Stromal cell of bone marrow (primary cell): ENCODE data around the gene CLDN5.

ENCODE experiments used
- DNase-seq: peaks from one replicate; pipeline ENCODE4 v3.0.0-alpha.2; 2012; ENCODE audit warnings: low read depth

Gene CLDN5

GRCh38 chr22:19480789-19481188 is 43.4 kb downstream of the CLDN5 start:
- no peak for DNase-seq

DNA sequence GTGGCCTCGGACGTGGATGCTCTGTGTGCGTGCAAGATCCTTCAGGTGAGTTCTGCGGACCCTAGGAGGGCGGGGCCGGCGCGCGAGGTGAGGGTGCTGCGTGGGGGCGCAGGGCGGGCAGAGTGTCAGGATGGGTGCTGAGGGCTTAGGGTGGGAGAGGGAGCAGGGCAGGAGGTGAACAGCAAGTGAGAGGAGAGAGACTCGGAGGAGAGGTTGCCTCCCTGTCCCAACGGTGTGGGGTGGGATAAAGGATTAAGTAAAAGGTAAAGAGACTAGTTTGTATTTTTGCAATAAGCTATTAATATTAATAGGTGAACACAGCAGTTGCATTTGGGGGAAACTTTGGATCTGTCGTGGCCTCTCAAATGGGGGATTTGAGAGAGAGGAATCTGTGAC is 44.0 kb downstream of the CLDN5 start:
- DNase-seq: no peak

- DNase-seq: peak; percentile 99
These were observed 44.6 kb downstream of the CLDN5 start, which contains the start of gene CDC45 for GRCh38 chr22:19479355-19480172. CDC45 (plus strand) TSS chr22:19479920; CDS start chr22:19479969, 49 bp downstream.

DNA sequence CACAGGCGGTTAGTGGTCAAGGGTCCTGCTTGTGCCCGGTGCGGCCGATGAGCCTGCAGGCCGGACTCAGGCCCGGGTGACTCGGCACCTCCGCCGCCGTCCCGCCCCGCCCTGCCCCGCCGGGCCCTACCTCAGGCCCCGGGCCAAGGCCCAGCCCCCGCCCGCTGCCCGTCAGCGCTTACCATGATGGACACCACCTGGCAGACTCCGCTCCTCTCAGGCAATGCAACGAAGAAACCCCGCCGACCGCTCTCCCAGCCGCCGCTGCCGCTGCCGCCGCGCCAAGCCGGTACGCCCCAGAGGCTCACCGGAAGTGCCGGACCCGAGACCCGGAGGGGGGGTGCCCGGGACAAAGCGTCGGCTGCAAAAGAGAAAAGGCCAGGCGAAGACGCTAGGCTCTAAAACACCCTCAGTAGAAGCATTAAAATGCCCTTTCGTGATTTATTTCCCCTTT is 45.3 kb downstream of the CLDN5 start, which contains the start of gene UFD1:
UFD1 (minus strand) TSS at position 293 of the 454 bp plus-strand sequence; CDS start at position 185, 108 bp downstream.
- peak; percentile 50 for DNase-seq

DNA sequence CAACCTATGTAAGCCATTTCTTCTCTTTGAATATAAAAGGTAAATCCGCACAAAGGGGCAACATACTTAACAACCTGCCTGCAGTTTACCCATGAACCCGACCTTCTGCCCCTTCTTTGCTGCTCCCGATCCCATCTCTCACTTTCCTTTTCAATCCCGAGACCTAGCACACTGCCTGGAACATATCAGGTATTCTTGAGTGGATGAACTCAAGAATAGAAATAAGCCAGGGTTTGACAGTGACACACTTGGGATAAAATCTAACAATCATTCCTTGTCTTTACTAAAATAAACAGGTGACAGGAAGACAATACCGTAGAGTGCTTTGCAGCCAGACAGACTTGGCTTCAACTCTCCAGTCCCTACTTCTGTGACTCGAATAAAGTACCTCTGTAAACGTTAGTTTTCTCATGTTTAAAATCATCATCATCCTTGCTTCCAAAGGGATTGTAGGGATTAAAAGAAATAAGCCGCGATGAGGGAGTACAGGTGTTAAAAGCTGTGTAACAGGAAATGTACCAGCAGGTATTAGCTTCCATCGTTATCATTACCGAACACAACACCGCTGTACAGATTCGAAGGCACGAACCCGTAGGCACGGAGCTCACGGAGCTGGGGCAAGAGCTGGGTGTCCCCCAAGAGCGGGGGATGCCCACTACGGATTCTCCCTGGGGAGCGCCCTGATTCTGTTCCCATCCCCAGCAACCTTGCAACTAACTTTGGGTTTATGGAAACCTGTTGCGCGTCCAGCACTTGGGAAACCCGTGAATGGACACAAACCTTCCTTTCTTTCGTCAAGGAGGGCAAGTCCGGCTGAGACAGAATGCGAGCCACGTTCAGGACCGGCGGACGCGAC is 45.9 kb downstream of the CLDN5 start:
- no peak for DNase-seq

- DNase-seq: no peak
These were observed 46.7 kb downstream of the CLDN5 start for GRCh38 chr22:19477321-19478044.

GRCh38 chr22:19476023-19476422 is 48.2 kb downstream of the CLDN5 start:
- DNase-seq: no peak

- no peak for DNase-seq
These were observed 50.6 kb downstream of the CLDN5 start for GRCh38 chr22:19473578-19473977.
